ENCODE measurements around the gene PFDN1.

Gene PFDN1

DNA sequence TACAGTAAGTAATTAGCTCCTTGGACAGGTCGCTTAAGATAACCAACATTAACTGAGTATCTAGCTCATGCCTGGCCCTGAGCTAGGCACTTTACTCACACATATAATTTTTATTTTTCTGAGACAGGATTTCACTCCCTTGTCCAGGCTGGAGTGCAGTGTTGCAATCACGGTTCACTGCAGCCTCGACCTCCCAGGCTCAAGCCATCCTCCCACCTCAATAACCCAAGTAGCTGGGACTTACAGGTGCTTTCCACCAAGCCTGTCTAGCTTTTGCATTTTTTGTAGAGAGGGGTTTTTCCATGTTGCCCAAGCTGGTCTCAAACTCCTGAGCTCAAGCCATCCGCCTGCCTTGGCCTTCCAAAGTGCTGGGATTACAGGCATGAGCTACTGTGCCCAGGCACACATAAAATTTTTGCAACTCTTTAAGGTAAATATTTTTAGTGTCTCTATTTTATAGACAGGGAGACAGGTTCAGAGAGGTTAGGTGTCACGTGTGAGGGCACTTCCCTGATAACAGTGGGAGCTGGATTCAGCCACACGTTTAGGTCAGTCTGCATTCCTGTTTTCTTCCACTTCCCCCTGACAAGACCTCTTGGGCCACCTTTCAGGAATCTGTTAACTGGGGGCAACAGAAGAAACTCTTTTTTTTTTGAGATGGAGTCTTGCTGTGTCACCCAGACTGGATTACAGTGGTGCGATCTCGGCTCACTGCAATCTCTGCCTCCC, 25.3 kb upstream of the PFDN1 start:
- DNase-seq: no peak

DNA sequence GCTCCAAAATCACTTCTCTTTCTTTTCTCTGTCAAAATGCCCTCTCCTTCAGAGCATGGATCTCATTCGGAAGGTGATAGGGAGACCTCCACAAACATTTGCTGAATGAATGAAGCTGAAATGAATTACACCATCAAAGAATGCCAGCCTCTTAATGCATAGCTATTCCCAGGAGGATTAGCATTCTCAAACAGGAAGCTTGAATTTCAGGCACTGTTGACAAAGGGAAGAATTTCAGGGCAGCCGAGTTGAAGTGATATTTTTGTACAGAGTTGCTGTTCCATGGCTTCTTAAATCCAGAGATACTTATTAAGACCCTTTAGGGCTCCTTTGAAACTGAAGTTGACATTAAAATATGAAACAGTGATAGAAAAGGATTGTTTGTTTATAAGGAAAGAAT, 24.7 kb upstream of the PFDN1 start:
- no peak for DNase-seq

DNA sequence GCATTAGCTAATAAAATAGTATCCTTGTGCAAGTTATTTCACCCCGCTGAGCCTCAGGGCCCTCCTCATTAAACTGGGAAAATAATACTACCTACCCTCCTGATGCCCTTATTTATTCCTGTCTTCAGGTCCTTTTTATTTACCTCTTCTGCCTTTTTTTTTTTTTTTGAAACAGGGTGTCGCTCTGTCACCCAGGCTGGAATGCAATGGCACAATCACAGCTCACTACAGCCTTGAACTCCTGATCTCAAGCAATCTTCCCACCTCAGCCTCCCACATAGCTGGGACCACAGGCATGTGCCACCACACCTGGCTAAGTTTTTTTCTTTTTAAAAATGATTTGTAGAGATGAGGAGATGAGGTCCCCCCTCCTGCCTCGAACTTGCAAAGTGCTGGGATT, 22.6 kb upstream of the PFDN1 start:
- no peak for DNase-seq

DNA sequence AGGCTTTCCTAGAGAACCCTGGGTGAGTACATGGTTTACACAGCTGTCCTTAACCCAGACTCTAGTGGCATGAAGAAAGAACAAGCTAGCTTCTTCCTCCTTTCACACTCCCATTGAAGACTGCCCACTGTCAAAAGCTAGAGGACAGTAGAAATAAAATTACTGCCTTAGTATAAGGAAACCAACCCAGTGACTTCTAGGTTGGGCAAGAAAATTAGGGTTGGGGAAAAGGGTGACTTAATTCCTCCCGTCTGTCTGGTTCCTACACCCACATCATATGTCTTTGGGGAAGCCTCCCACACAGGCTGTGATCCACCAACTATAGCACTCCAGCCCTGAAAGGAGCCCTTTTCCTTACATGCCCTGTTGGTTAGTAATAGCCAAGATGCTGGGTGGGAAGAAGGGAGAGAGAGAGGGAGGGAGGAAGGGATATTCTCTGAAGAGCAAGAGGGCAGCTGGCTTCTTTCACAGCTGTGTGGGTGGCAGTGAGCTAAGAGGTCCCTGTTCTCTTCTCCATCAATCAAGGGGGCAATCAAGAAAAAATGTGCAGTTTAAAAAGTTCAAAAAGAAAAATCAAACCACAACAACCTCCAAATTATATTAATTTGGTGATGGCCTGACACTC, 21.8 kb upstream of the PFDN1 start:
- no peak for DNase-seq

DNA sequence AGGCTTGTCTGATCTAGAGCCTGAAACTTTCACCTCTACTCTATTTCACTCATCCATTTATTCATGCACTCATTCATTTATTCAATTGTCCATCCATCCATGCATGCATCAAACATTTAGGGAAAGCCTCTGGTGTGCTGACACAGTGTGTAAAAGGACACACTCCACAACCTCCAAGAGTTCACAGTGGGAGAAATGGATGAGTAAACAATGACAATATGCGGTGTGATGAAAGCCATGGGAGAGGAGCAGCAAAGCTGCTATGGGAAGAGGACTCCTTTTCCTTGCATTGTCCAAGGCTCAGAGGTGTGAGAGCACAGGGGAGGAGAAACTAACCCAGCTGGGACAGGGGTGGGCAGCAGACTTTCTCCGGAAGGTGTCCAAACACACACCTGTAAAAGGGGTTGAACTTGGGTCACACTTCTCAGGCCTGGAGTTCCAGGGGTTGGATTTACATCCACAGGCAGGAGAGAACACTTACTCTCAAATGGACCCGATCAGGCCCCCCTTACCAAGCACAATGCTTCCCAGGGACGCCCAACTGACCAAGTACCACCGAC, 21.2 kb upstream of the PFDN1 start:
- DNase-seq: no peak

DNA sequence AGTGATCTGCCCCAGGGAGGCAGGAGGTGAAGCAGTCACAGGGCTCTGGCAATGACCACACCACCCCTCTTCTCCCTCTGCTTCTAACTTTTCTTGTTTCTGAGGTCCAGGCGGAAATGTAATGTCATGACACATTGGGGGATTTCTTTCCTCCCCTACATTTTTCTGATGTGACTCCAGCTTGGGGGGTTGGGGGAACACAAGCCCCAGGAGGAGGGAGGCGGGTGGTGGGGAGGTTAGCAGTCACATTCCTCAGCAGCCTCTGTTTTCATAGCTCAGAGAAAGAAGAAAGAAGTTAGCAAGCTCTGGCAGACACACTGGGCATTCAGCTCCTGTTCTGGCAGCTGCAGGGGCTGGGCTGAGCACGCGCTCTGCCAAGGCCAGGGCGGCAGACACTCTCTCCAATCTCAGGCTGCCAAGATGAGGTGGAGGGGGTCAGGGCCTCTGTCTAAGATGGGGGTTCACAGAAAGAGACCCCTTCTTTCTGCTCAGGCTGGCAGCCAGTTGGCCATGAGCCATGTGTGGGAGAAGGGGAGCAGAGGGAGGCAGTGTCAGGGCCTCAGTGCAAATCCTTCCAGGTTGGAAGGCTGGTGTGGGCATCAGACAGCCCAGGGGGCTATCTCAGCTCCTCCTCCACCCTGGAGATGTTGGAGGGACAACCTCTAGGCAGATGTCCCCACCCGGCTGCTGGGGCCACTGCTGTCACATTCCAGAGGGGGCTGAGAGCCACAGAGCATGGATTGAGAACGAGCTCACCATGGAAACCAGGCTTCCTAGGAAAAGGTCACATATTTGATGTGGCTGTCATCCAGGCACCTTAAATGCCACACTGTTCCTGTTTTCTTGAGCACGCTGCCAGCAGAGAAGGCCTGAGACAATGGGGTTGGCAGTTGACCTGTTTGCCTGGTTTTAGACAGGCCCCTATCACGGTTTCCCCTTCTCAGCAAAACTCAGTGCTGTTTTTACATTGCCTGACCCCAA, 20.1 kb upstream of the PFDN1 start:
- no peak for DNase-seq

DNA sequence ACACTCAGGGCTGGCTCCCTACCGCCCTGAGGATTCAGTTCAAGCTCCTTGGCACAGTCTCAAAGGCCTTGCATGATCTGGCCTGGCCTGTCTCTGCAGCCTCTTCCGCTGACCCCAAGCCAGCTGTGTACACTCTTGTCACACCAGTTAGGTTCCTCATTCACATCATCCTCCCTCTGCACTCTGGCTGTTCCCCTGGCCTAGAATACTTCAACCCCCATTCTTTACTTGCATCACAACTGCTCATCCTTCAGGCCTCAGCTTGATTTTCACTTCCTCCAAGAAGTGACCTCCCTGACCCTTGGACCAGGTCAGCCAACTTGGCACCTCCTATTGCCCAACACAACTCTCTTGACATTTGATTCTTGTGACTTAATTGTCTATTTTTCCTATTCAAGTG, 18.9 kb upstream of the PFDN1 start:
- DNase-seq: peak; percentile 37

DNA sequence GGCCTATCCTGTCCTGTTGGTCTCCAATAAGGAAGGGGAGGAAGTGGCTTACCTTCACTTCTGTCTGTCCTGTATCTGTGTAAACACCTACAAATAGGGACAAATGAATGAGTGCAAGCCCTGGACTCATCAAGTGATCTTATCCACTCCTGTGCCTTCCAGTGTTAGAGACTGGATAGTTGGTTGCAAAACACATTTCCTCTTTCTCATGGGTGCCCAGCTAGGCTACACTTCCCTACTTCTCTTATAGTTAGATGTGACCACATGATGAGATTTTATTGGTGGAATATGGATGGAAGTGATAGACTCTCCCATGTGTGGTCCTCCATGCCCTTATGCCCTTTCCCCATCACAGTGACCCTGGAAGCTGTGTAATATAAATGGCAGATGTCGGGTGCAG, 16.9 kb upstream of the PFDN1 start:
- DNase-seq: peak; percentile 43

DNA sequence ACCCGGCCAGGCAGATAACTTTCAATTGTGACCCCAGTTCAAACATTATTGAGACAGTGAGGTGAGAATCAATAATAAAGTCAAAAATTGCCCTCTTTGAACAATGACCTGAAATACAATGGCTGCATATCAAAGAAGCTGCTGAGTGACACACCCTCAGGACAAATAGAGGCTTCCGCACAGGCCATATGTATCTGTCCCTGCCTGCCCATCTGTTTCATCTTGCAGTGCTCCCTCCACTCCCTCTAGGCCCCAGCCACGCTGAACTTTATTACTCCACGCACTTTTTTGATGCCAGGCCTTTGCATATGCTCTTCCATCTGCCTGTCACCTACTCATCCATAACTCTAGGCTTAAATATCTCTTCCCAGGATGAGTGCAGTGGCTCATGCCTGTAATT, 15.9 kb upstream of the PFDN1 start:
- DNase-seq: no peak

DNA sequence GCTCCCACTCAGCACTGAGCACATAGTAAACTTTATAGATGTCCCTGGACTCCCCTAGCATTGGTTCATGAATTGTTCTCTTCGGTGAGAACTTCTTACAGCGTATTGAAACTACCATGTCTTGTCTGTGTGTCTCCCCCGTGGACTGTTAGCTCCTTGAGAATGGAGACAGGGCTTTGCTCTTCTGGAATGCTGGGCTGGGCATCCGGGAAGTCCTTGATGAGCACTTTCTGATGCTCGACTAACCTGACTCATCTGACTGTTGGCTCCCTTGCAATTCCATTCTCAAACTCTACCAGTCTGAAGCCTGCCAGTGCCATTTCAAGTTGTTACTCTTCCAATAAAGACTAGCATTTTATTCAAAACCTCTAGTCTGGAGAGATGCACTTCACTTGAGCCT, 15.0 kb upstream of the PFDN1 start:
- no peak for DNase-seq

DNA sequence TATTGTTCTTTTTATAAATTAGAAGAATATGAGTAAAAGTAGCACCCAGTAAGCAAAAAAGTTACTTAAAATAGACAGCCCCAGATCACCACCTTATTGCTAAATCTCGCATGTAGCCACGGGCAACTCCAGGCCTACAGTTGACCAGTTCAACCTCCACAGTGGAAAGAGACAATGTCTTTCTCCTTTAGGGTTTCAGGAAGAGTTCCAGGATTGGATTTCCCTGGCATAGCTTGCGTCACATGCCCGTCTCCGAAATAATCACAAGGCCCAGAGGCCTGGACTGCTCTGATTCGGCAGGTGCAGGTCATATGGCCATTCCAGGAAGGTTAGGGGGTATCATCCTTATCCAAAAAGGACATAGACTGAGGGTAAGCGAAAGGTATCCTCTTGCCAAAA, 9.9 kb upstream of the PFDN1 start:
- no peak for DNase-seq

DNA sequence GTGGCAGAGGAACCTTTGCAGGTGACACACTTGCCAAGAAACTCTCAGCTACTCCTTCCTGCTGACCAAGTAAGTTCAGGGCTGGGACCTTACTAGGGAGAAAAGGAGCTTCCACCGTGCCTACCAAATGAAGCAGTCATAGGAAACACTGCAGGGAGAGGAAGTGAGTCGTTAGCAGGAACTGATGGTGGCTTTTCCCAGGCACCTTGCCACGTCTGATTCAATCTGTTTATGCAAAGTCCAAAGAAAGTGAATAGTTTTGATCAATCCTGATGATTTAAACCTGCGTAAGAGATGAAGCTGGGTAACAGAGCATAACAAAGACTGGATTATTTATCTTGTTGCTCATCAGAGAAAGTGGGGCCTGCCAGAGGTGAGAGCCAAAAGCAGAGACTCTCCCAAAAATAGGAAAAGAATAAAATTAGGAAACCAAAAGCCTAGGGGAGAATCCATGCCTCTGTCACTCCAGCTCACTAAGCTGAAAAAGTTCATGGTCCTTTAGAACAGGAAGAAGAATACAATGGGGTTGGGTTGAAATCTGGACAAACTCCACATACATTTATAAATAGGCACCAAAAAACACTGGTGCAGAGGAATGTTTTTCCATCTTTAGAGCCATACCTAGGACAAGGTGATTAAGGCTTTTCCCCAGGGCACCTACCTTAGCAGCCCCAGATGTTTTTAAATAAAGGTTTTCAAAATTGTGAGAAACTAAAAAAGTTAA, 9.3 kb upstream of the PFDN1 start:
- peak; percentile 23 for DNase-seq

DNA sequence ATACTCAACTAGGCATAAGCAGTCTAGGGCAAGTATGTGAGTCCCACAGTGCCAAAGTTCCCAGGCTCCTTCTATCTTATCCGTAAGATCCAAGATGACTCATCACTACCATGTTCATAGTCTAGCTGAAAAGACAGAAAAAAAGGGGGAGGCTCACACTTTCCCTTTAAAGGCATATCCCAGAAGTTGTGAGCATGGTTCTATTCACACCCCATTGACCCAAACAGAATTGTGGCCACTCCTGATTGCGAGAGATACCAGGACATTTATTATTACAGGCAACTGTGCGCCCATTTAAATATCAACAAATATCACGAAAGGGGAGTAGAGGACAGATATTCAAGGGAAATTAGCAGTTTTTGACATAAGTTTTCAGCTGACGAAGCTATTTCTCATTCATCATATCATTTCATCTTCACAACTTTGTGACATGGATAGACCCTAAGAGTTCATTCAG, 8.1 kb upstream of the PFDN1 start:
- DNase-seq: no peak

DNA sequence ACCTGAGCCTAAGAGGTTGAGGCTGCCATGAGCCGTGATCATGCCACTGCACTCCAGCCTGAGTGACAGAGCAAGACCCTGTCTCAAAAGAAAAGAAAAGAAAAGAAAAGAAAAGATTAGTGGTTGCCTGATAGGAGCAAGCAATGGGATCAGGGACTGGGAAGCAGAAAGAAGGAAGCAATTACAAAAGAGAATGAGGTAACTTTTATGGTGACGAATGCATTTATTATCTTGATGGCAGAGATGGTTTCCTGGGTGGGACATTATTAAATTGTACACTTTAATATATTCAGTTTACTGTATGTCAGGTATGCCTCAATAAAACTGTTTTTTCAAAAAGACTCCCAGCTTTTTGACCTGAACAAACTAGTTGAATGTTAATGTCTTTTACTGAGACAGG, 7.5 kb upstream of the PFDN1 start:
- DNase-seq: no peak

DNA sequence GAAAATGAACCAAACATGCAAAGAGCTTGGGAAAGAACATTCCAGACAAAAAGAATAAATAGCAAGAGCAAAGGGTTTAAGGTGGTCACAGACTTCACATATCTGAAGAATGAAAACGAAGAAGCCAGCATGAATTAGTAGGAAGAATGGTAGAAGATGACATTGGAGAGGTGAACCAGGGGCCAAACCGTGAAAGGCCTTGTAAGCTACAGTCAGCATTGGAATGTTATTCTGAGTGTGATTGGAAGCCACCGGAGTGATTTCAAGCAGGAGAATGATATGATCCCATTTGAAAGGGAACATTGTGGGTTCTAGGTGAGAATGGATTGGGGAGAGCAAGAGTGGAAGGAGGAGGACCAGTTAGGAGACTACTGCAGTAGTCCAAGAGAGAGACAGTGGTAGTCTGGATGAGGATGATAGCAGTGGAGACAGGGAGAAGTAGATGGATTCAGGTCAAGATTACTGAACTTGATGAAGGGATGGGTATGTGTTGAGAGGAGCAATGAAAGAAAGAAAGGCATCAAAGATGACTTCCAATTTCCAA, 6.9 kb upstream of the PFDN1 start:
- DNase-seq: no peak

DNA sequence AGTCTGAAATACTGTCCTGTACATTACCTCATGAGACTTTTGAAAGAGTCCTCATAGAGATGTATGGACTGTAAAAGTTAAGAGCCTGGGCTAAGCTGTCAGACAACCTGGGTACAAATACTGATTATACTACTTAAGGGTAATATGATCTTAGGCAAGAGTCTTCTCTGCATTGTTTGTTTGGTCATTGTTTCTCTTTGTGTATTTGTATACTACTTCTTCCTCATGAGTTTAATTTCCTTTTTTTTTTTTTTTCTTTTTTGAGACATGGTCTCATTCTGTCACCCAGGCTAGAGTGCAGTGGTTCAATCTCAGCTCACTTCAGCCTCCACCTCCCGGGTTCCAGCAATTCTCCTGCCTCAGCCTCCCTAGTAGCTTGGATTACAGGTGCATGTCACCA, 2.6 kb upstream of the PFDN1 start:
- no peak for DNase-seq

DNA sequence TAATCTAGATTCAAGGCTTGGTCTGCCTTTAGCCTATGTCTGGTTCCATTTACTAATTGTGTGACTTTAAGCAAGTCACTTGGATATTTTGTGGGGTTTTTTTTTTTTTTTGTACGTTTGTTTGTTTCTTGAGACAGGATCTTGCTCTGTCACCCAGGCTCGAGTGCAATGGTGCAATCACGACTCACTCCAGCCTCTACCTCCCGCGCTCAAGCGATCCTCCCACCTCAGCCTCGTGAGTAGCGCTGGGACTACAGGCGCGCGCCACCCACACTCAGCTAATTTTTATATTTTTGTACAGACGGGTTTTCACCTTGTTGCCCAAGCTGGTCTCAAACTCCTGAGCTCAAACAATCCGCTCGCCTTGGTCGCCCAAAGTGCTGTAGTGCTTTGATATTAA, 1.1 kb upstream of the PFDN1 start:
- DNase-seq: no peak

DNA sequence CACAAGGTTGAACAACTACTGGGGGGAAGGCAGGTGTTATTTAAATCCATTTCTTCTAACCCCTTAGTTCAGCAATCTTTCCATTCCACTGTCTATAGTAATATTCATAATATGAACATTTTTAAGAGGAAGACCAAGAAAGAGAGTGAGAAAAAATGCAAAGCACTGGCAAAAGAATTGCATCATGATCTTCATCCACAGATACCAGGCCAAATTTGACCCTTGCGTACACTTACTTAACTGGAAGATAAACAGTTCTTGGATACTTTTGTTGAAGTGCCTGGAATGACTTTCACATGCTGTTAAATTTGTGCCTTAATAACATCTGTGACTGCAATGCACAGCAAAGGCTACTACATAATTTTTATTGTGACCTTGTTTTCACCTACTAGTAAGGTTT, 1.8 kb downstream of the PFDN1 start:
- DNase-seq: no peak

DNA sequence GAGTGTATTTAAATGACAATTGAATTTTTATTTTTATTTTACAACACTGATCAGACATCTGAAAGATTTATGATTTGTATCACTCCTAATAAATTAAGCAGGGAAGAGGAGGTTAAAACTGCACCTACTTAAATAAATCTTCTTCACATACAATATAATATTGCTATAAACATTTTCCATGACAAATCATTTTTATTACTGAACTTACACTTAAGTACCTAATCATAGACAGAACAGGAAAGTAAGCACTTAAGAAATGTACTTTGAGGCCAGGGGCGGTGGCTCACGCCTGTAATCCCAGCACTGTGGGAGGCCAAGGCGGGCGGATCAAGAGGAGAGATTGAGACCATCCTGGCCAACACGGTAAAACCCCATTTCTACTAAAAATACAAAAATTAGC, 3.8 kb downstream of the PFDN1 start:
- no peak for DNase-seq

DNA sequence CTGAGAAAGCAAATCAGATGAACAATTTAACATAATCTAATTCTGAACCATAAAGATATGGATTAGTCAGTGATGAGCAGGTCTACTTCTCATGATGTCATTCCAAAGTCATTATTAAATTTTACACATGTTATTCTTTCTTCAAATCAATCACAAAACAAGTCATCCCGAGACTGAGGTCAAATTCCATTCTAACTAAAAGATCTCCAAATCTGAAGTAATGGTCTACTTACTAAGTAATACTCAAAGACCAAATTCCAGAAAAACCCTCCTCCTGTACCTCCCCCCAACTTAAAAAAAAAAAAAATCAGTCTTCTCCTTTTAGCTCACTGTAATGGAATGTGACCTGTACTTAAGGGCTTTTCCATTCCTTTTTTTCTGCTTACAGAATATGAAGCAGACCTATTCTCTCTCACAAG, 4.7 kb downstream of the PFDN1 start:
- DNase-seq: no peak

DNA sequence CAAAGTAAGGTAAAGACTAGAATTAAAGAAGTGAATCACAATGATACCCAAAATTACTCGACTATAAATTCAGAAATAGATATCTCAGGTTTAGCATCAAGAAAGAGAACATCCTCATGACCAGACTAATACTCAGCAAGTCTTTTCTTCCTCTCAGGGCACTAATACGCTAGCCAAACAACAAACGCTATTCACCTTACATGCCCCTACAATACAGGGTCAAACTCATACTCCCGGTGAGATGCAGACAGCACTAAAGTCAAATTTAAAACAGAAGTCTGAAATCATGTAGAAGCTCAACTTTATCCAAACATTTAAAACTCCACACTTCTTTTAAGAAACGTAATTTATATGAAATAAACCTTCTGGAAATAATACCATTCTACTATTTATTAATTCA, 5.6 kb downstream of the PFDN1 start:
- DNase-seq: no peak

DNA sequence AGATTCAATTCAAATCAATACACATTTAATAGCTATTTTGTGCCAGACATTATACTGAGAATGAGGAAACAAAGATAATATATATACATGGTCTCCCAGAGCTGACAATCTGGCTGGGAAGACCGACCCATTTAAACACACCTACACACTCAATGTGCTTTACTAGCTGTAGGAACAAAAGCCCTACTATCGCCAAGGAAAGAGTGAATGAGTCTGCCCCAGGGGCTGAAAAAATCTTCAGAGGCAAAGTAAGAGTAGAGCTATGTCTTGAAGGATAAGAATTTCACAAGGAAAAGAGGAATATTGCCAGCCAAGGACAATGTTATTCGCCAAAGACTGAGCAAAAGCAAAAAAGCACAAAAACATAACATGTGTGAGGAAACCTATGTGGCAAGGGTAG, 6.6 kb downstream of the PFDN1 start:
- no peak for DNase-seq
